ENCODE measurements around the gene BTBD2. TPM values are rescaled to one million over a fixed set of nuclear protein-coding genes. Genes with fewer than 3 reads are reported as not detected.

Gene BTBD2
- total RNA-seq, 2 donors from 2014 or later: 44.6 to 52.1 TPM

DNA sequence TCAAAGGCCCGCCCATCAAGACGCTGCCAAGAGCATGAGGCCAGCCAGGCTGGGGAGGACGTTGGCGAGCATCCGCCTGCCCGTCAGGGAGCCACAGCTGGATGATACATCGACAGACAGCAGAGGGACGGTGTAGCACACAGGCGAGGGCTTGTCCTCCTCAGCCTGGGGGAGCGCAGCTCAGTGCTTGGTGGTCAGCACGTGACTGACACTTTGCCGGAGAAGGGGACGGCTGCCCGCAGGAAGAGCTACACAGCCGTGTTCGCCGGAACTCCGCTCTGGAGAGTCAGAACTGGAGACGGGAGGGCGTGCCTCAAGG lies 40.4 kb downstream of the BTBD2 start:
- no peak for DNase-seq (ENCODE audit: low spot score)
- intact Hi-C loops (cut with DNase I): no loop called here

DNA sequence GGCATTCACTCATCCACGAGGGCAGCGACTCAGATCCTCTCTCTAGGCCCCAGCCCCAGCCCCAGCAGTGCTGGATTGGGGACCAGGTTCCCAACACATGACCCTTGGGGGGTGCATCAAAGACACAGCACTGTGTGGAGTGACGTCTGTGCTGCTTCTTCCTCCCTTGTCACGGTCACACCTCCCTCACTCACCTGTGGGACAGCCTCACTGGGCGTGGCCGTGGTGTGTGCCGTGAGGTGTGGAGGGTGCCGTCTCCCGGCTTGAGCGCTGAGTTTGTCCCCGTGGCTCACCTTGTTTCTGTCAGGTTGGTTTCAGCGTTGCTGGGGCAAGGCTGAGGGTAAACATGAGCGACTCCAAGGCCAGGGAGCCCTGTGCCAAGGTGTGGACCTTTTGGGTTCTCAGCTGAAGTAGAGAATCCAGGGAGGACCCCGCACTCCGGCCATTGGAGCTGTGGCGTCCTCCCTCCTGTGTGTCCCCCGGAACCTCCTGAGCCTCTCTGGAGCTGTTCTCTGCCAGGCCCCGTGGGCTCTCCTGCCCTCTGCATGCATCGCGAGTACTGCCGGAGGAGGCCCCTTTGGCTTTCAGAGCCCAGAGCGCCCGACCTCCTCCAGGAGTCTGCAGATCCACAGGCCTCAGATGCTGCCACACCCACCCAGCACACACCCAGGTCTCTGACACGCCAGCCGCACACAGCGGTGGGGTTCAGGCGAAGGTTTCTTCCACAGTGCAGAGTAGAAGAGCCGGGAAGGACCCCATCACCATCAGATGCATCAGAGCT lies 40.9 kb downstream of the BTBD2 start:
- intact Hi-C loops (cut with DNase I): no loop called here
- no peak for DNase-seq (ENCODE audit: low spot score)

DNA sequence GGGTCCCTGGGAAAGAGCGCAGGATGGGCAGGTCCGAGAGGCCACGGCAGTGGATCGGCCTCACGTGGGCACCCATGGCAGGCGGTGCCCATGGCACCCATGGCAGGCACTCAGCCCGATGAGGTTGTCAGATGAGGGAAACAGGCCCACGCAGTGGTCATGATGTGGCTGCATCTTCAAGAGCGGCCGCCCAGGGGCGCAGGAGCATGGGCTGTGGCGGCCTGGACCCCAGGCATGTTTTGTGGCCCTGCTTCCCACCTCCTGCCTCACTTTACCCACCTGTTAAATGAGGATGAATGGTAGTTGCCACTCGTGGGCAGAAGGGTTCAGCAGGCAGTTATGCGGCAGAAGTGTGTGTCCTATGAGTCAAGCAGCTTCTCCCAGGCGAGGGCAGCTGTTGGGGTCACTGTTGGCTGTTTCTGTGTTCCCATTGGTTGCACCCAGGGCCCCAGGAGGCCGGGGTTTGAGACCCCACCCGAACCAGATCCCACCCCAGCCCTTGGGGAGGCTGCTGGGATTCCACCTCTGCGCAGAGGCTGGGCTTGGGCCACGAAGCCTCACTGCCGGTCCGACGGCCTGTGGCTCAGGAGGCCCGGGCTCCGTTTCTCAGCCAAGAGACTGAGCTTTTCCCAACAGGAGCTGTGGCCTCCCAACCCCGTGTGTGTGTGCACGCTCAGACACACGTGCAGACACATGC lies 44.6 kb downstream of the BTBD2 start:
- no peak for DNase-seq (ENCODE audit: low spot score)
- intact Hi-C loops (cut with DNase I): no loop called here

DNA sequence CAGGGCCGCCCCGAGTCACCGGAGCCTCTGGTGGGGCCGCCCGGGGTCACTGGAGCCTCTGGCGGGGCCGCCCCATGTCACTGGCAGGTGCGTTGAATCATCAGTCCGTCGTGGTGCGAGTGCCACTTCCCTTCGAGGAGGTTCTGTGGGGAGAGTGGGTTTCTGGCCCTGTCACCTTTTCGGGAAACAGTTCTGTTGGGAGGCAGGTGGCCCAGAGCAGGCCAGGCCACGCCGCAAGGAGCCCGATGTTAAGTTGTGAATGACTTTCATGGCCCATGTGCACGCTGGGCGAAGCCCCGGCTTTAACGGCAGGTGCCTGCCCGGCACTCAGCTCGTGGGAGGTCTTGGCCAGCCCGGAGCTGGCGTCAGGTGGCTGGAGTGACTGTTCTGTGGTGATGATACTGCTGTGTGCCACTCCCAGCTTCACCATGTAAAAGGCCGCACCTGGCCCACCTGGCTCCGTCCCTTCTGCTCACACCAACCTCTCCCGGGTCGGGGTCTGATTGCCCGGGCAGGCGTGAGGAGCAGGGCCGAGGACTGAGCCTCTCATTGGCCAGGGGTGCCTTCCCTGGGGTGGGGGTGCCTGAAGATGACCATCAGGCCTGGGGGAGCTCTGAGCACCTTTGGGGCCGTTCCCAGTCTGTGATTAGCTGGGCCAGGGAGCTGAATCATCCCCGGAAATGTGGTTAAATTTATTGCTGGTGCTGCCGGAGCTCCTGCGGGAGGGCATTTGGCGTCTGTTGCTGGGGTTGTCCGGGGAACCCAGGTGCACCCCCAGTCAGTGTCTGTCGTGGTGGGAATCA lies 45.3 kb downstream of the BTBD2 start:
- intact Hi-C loops (cut with DNase I): no loop called here
- DNase-seq (ENCODE audit: low spot score): no peak

DNA sequence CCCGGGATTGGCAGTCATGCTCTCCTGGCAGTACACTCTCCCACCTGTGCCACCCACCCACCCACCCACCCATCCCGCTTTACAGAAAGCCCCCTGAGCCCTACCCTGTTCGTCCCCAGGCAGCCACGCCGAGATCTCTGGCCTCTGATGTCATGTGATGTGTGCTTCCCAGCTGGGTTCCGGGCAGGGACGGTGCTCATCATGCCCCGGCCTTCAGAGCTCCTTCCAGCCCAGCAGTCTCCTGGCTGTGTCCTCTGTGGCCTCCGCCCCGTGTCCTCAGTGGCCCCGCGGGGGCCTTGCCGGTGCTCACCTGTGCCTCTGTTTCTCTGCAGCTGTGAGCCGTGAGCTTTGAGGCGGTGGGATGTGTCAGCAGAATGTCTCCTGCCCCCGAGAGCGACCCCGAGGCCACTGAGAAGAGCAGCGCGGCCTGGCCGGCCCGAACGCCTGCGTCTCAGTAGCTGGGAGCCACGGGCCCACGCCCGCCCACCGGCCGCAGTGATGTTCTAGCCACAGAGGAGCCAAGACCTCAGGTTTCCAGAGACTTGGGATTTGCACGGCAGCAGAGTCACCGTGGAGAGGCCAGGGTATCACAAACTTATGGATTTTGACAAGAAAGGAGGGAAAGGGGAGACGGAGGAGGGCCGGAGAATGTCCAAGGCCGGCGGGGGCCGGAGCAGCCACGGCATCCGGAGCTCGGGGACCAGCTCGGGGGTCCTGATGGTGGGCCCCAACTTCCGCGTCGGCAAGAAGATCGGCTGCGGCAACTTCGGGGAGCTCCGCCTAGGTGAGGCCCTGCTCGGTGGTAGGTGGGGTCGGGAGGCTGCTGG lies 46.1 kb downstream of the BTBD2 start:
- intact Hi-C loops (cut with DNase I): no loop called here
- no peak for DNase-seq (ENCODE audit: low spot score)

DNA sequence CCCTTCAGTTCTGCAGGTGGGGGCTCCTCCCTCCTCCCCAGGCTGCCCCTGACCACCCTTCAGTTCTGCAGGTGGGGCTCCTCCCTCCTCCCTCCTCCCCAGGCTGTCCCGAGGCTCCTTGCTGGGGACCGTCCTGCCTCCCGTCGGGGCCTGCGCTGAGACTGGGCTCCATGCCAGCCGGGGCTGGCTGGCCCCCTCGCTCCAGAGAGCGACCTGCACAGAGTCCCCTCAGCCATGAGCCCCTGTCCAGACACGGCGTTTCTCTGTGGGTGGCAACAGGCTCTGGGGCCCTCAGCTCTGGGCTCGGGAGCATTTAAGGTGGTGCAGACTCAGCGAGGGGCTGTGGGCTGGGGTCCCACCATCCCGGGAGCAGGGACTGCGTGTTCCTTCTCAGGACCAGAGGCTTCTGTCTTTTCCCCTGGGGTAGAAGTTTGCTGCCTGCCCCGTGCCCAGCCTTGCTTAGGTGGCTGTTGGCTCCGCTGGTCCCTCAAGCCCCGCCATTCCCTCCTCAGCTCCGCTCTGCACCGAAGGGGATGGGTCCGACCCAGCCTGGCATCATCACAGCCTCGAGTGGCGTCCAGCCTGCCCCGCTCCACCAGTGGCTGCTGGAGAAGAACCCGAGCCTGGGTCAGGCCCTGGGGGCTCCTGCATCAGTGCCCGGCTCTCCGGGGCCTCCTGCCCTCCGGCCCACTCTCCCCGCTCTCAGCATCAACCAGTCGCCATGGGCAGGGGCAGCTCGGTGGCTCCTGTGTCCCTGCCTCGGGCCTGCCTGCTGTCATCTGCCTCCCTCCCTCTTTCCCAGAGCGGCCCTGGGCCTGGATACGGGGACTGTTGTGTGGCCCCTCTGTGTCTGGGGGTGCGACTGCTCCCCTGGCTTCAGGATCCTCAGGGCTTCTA lies 47.0 kb downstream of the BTBD2 start:
- intact Hi-C loops (cut with DNase I): no loop called here
- DNase-seq (ENCODE audit: low spot score): no peak

DNA sequence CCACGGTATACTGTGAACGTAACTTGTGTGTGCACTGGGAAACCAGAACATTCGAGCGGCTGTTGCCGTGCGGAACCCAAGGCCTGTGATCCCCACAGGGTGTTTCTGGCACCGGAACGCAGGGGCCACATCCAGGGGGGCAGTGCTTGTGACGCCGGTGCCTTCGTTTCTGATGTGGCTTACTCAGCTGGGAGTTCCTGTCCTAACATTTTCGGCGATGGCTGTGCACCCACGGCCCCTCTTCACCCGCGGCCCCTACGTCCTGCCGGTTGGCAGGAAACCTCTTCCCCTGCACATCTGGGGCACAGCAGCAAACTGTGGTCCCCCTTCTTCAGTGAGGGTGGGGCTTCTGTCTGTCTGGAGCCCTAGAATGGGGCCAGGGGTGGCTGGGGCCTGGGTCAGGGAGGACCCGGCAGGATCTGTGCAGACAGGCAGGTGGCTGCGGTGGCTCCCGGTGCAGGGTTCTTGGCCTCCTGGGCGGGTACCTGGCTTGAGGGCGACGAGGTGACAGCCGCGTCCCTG lies 48.4 kb downstream of the BTBD2 start:
- DNase-seq (ENCODE audit: low spot score): no peak
- intact Hi-C loops (cut with DNase I): no loop called here

DNA sequence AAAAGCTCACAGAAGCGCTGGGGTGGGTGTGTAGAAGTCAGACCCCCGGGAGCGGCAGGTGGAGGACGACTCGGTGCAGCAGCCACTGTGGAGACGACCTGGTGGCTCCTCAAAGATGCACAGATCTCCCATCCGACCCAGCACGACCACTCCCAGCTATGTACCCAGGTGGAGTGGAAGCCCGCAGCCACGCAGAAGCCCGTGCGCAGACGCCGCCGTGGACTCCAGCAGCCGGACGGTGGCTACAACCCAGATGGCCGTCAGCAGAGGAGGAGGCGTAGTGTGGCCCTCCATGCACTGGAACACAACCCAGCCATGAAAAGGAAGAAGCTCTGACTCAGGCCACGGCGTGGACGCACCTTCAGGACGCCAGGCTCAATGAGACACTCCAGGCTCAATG lies 52.8 kb downstream of the BTBD2 start:
- intact Hi-C loops (cut with DNase I): no loop called here
- DNase-seq (ENCODE audit: low spot score): no peak

DNA sequence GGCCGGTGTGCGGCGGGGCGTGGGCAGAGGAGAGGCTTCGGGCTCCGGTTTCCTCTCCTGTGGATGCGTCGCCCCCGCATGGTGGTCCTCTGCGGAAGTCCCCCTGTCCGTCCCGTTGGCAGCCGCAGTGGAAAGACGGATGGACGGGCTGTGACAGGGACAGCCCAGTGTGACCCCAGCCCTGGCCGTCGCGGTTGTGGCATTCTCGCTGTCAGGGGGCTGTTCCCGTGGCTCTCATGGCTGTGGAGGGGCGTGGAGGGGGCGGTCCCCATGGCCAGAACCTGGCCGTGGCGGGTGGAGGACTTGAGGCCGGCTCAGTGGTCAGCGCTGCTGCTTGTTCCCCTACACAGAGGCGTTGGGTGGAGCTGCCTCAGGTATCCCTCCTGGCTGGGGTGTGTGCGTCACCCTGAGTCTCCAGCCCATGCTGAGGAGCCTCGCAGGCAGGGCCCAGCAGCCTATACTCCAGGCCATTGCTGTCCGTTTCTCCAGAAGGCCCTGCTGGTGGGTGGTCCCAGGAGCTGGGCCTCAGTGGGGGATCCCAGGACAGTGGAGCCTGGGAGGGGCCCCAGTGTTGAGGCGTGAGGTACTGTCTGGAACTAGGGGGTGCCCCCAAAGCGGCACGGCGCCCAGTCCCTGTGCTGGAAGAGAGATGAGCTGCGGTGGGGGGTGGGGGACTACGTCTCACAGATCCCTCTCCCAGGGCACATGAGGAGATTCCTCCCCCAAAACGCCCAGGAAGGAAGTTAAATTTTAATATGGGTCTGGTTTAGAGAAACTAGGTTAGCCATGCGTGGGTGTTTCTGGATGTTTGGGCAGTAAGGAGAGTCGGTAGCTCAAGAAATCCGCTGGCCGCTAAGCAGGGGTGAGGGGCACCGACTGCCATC lies 54.3 kb downstream of the BTBD2 start:
- no peak for DNase-seq (ENCODE audit: low spot score)
- intact Hi-C loops (cut with DNase I): no loop called here

DNA sequence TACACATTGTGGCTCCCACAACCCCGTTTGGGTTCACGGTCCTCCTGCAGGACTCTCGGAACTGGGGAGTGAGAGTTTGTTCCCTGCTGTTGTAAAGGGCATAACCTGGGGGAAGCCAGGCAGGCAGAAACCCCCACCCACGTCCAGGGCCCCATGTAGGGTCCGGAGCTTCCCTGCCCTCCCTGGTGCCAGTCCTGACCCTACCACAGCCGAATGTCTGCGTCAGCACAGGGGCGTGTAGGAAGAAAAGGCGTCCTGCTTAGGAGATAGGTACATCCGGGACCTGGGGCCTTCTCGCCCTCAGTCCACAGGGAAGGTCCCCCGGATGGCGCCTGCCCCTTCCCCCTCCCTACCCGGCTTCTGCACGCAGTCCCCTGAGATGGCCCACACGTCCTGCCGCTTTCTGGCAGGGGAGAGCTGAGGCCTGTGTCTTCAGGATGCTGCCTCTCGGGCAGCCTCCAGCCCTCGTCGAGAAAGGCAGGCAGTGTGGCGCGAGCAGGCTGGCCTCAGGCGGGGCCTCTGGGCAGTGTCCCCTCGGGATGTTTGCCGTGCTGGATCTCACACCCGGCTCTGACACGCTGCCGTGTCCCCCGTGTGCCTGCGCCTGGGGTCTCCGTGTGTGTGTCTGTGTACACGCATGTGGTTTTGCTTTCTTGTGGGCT lies 55.5 kb downstream of the BTBD2 start:
- peak; percentile 78 for DNase-seq (ENCODE audit: low spot score)

DNA sequence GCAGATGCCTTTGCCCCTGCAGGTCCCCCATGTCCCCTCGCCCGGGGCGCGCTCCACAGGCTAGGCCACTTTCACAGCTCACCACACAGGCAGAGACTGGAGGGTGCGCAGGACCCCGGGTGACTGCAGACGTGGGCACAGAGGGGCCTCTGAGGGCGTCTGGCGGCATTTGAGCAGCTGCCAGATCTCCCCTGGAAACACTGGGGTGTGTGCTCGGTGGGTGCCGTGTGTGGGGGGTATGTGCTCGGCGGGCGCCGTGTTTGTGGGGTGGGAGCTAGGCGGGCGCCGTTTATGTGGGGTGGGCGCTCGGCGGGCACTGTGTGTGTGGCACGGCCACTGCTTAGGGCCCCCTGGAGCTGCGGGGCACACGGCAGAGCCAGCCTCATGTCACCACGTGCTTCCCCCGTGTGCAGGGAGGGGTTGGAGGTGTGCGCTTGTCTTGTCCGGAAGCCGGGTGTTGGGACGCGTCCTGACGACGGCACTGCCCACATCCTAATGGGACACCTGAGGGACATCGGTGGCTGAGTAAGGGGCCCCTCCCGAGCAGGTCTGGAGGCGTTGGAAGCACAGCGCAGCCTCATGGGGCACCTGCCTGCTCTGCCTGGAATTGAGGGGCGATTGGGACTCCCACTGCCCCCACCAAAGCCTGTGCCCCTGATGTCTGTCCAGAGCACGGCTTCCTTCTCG lies 57.8 kb downstream of the BTBD2 start:
- DNase-seq (ENCODE audit: low spot score): no peak
- intact Hi-C loops (cut with DNase I): no loop called here

More for the DNA sequence above, 55.5 kb downstream of the BTBD2 start:
- intact Hi-C loops (cut with DNase I): no loop called here

DNA sequence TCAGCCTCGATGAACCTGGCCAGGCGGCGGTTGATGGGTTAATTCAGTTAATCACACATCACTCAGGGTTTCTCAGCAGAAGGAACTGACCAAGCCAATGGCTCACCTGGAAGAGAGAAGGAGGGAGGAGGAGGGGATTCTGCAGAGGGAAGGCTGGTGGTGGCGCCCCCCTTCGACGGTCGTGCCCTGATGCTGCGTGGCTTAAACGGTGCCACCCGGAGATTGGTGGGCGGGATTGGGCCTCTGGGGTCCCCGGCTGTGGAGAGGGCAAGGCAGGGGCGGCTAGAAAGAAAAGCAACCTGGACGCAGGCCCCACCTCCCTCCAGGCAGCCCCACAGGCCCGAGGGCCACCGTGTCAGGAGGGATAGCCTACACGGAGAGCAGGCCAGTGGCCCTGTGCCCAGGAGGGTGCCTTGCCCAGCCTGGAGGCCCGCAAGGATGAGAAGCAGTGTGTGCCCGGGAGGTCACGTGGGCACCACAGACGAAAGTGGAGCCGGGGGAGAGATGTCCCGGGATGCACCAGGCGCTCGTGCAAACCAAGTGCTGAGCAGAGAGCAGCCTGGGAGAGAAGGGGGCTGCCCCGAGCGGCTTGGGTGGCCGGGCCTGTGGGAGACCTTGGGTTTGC lies 58.5 kb downstream of the BTBD2 start:
- DNase-seq (ENCODE audit: low spot score): no peak

DNA sequence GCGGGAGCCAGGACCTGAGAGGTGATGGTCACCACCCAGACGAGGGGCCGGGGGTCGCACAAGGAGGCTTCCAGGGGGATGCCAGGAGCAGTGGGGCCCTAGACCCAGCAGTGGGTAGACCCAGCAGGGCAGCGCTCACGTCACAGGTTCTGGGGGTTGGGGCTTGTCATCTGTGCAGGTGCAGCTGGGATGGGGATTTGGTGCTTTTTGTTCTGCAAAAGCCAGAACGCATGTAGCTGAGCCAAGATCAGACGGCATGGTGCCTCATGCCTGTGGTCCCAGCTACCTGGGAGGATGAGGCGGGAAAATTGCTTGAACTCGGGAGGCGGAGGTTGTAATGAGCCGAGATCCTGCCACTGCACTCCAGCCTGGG lies 59.4 kb downstream of the BTBD2 start:
- no peak for DNase-seq (ENCODE audit: low spot score)
- intact Hi-C loops (cut with DNase I): no loop called here

More for the DNA sequence above, 58.5 kb downstream of the BTBD2 start:
- intact Hi-C loops (cut with DNase I): no loop called here

DNA sequence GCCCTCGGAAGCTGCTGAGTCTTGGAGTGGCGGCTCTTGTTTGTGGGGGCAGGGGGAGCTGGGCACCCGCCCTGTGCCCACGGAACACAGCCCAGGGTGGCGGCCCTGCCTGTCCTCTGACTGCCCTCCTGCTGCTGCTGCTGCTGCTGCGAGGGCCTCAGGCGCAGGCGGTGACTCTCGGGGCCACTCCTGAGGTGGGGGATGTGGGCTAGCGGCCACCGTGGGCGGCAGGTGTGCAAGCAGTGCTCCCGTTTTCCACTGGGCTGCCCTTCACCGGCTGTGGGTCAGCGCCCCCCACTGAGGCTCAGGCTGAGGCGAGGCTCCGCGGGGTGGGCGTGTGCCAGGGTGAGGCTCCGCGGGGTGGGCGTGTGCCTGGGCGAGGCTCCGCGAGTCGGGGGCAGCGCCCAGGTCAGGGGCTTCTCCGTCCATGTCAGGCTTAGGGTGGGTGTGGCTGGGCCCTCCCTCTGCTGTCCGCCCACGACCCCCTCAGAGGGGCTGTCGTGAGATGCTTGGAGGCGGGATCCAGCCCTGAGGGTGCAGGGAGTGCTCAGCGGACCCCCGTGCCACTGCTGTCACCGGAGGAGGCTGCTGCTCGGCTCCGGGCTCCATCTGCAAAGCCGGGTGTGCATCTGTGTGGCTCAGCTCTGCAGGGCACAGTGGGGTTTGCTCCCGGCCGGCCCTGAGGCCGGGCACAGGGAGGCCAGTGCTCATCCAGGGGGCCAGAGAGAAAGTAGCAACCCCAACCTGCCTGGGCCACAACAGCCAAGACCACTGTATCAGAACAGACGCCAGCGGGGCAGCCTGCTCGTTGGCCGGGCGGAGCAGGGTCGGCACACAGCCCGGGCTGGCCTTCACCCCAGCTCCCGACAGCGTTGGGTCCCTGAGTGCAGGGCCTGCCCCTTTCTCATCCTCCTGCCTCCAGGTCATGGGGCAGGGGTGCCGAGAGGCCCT lies 60.1 kb downstream of the BTBD2 start:
- intact Hi-C loops (cut with DNase I): no loop called here
- no peak for DNase-seq (ENCODE audit: low spot score)

DNA sequence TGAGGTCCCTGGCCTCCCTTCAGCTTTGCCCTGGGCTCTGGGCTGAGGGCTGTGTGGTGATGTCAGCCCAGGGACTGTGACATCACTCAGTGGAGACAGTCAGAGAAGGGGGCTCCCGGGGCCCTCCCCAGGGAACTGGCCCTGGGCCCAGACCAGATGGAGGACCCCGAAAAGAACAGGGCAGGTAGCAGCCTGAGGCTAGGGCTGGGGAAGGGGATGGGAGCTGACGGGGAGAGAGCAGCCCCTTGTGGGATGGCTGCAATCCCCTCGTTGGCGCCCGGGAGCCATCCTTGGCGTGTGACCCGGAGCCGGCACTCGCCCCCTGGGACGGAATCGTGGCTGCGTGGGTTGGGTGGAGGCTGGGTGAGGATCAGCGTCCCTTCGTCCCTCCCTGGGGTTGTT lies 61.0 kb downstream of the BTBD2 start:
- intact Hi-C loops (cut with DNase I): no loop called here
- DNase-seq (ENCODE audit: low spot score): no peak
